Measurements from ENCODE around the gene C2. TPM values are rescaled to one million over a fixed set of nuclear protein-coding genes. Genes with fewer than 3 reads are reported as not detected.

C2 gene
- total and polyA plus RNA-seq, 3 donors from 2014 or later: 5.1 to 24.8 (median 6.3) TPM

DNA sequence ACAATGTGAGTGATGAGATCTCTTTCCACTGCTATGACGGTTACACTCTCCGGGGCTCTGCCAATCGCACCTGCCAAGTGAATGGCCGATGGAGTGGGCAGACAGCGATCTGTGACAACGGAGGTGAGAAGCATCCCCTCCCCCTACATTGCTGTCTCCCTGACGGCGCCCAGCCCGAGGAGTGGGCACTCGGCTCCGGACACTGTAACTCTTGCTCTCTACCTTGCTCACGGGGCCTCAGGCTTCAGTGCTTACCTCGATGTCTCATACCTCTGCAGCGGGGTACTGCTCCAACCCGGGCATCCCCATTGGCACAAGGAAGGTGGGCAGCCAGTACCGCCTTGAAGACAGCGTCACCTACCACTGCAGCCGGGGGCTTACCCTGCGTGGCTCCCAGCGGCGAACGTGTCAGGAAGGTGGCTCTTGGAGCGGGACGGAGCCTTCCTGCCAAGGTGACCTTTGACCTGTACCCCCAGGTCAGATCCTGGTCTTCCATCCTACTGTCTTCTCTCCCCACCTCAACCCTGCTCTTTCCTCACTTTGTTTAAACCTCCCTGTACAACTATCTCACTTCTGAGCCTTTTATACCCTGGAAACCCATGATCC lies 19.7 kb downstream of the C2 start:
- no peaks in the 10 kb centered on the region for H3K9me3 ChIP-seq
- no peak overlapping the region for H3K4me3 ChIP-seq
- H3K36me3 ChIP-seq (ENCODE audit: low read depth, missing control alignments): no peaks in the 10 kb centered on the region
- intact Hi-C loops (cut with DNase I; ENCODE audit: low total_unique reads): no loop called here
- H3K27me3 ChIP-seq: no peaks in the 10 kb centered on the region
- DNase-seq: no peak
- no peak for TF ChIP-seq POLR2A (IDR thresholded peaks at IDR 0.05)
- TF ChIP-seq, protein P1, sequence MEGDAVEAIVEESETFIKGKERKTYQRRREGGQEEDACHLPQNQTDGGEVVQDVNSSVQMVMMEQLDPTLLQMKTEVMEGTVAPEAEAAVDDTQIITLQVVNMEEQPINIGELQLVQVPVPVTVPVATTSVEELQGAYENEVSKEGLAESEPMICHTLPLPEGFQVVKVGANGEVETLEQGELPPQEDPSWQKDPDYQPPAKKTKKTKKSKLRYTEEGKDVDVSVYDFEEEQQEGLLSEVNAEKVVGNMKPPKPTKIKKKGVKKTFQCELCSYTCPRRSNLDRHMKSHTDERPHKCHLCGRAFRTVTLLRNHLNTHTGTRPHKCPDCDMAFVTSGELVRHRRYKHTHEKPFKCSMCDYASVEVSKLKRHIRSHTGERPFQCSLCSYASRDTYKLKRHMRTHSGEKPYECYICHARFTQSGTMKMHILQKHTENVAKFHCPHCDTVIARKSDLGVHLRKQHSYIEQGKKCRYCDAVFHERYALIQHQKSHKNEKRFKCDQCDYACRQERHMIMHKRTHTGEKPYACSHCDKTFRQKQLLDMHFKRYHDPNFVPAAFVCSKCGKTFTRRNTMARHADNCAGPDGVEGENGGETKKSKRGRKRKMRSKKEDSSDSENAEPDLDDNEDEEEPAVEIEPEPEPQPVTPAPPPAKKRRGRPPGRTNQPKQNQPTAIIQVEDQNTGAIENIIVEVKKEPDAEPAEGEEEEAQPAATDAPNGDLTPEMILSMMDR (IDR thresholded peaks at IDR 0.05): no peak
- no peak overlapping the region for H3K27ac ChIP-seq
- peaks cover 10% of the 10 kb centered on the region for H3K4me1 ChIP-seq
- 82 to 90% methylated on average over 23 to 24 of the region's 24 CpGs for WGBS, 2 donors

DNA sequence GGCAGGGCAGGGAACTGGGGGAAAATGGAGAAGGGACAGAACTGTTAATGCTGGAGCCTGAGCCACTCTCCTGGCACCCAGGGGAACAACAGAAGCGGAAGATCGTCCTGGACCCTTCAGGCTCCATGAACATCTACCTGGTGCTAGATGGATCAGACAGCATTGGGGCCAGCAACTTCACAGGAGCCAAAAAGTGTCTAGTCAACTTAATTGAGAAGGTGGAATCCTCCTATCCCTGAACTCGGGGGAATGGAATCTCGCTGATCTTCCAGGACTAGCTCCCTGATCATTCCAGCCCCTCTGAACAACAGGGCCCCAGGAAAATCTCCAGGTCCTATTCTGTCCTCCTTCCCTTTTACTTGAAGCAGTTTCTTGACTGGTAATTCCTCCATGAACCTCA lies 20.3 kb downstream of the C2 start:
- no peaks in the 10 kb centered on the region for H3K27me3 ChIP-seq
- WGBS, 2 donors: 81 to 89% methylated on average over 4 of the region's 4 CpGs
- no peaks in the 10 kb centered on the region for H3K9me3 ChIP-seq
- no peak for DNase-seq
- no peaks in the 10 kb centered on the region for H3K36me3 ChIP-seq (ENCODE audit: low read depth, missing control alignments)
- intact Hi-C loops (cut with DNase I; ENCODE audit: low total_unique reads): no loop called here
- no peak for TF ChIP-seq POLR2A (IDR thresholded peaks at IDR 0.05)
- TF ChIP-seq, protein P1 (IDR thresholded peaks at IDR 0.05): no peak
- H3K27ac ChIP-seq: no peak overlapping the region
- no peak overlapping the region for H3K4me3 ChIP-seq
- H3K4me1 ChIP-seq: peaks cover 10% of the 10 kb centered on the region

DNA sequence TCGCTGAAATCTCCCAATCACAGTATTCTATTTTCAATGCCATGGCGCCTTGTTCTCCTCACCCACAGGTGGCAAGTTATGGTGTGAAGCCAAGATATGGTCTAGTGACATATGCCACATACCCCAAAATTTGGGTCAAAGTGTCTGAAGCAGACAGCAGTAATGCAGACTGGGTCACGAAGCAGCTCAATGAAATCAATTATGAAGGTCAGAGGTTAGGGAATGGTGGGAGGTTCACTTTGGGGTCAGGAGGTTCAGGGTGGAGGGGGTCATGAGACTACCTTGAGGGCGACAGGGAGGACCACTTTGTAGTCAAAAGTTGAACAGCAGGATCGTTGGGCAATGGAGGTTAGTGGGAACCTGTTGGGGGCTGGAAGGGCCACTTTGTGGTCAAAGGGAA lies 20.8 kb downstream of the C2 start:
- DNase-seq: no peak
- H3K4me1 ChIP-seq: peaks cover 10% of the 10 kb centered on the region
- H3K27ac ChIP-seq: no peak overlapping the region
- no peak overlapping the region for H3K4me3 ChIP-seq
- H3K36me3 ChIP-seq (ENCODE audit: low read depth, missing control alignments): no peaks in the 10 kb centered on the region
- TF ChIP-seq, protein P1 (IDR thresholded peaks at IDR 0.05): no peak
- no peak for TF ChIP-seq POLR2A (IDR thresholded peaks at IDR 0.05)
- no peaks in the 10 kb centered on the region for H3K9me3 ChIP-seq
- intact Hi-C loops (cut with DNase I; ENCODE audit: low total_unique reads): no loop called here
- no peaks in the 10 kb centered on the region for H3K27me3 ChIP-seq
- 76 to 77% methylated on average over 5 of the region's 5 CpGs for WGBS, 2 donors

DNA sequence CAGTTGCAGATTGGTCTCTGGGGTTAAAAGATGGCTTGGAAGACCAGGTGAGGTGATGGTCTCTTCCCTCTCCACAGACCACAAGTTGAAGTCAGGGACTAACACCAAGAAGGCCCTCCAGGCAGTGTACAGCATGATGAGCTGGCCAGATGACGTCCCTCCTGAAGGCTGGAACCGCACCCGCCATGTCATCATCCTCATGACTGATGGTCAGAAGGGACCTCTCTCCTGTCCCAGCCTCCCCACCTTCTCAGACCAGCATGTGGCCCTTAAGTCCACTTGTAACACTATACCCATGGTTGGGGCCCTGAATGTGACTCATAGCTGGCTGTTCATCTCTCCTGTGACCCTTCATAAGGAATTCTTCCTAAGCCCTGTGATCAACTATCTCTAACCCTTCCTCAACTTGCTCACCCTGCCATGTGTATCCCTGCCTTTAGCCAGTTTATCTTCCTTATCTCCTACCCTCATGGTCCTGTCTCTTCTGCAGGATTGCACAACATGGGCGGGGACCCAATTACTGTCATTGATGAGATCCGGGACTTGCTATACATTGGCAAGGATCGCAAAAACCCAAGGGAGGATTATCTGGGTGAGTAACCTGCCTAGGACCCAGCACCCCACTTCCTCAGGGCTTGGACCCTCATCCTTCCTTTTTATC lies 21.4 kb downstream of the C2 start:
- Histone ChIP-seq H3K4me1 (peaks cover 10% of the 10 kb centered on the region), H3K27me3 (no peaks in the 10 kb centered on the region), H3K36me3 (ENCODE audit: low read depth, missing control alignments) (no peaks in the 10 kb centered on the region), H3K4me3 (no peak overlapping the region), H3K9me3 (no peaks in the 10 kb centered on the region), H3K27ac (no peak overlapping the region)
- no peak for DNase-seq
- WGBS, 2 donors: 94 to 95% methylated on average over 6 of the region's 6 CpGs
- TF ChIP-seq POLR2A (IDR thresholded peaks at IDR 0.05): no peak
- TF ChIP-seq, protein P1 (IDR thresholded peaks at IDR 0.05): no peak
- intact Hi-C loops (cut with DNase I; ENCODE audit: low total_unique reads): no loop called here
